IMR-90 (cell line): ENCODE results near the gene EML1. TPM values are rescaled to one million over a fixed set of nuclear protein-coding genes. Genes with fewer than 3 reads are reported as not detected.
A peak's percentile ranks its signal among the peaks of the same experiment; 100 is the strongest.

Source experiments
- ATAC-seq: fragments of 200-7000 bp; cut with Tn5 transposase; 2 replicates; pipeline ENCODE4 v1.9.1; 2020; ENCODE audit warnings: low read depth, mild to moderate bottlenecking, moderate library complexity
- BruUV-seq: library from RNA; stranded (reverse); fragments of 400-500 nt; replicated peaks from 2 replicates; lab custom pipeline; 2021; lab: Mats Ljungman, UMichigan
- CTCF ChIA-PET: fragments of 300-600 bp; formaldehyde crosslinking; extraction: SDS; loops from one replicate; lab custom pipeline; 2021; ENCODE audit warnings: antibody characterized with exemption; lab: Yijun Ruan, JAX
- POLR2A ChIA-PET: fragments of 300-600 bp; sonication (Branson Sonifier 250); formaldehyde crosslinking; loops from one replicate; lab custom pipeline; 2022; ENCODE audit warnings: antibody characterized with exemption; ENCODE audit not compliant: unreplicated experiment; lab: Charles Lee
- DNase-seq: peaks from one replicate; pipeline ENCODE4 v3.0.0; 2013
- H2AFZ ChIP-seq: replicated peaks from 2 replicates; pipeline ENCODE3; 2013; ENCODE audit warnings: low read length, mild to moderate bottlenecking; ENCODE audit not compliant: poor library complexity
- H2AK5ac ChIP-seq: 2 replicates; pipeline ENCODE4 v1.6.1; 2013; ENCODE audit warnings: low read depth, low read length, inconsistent platforms
- H2AK9ac ChIP-seq: replicated peaks from 2 replicates; pipeline ENCODE3; 2013; ENCODE audit warnings: mild to moderate bottlenecking, low read depth, low read length, moderate library complexity; ENCODE audit not compliant: poor library complexity
- H2BK120ac ChIP-seq: 2 replicates; pipeline ENCODE4 v1.6.1; 2013; ENCODE audit warnings: low read depth, low read length, inconsistent platforms
- H2BK15ac ChIP-seq: 3 replicates; pipeline ENCODE4 v1.6.1; 2013; ENCODE audit warnings: low read depth, low read length, inconsistent platforms
- H2BK20ac ChIP-seq: 2 replicates; pipeline ENCODE4 v1.6.1; 2013; ENCODE audit warnings: low read depth, mild to moderate bottlenecking, inconsistent platforms, low read length, moderate library complexity
- H2BK5ac ChIP-seq: 2 replicates; pipeline ENCODE4 v1.6.1; 2013; ENCODE audit warnings: mild to moderate bottlenecking, low read depth, low read length, inconsistent platforms; ENCODE audit not compliant: poor library complexity, severe bottlenecking
- H3K14ac ChIP-seq: replicated peaks from 2 replicates; pipeline ENCODE4 v1.6.1; 2013; ENCODE audit warnings: low read depth, low read length, inconsistent platforms
- H3K18ac ChIP-seq: 2 replicates; pipeline ENCODE4 v1.6.1; 2013; ENCODE audit warnings: low read depth, low read length, control low read depth
- H3K23ac ChIP-seq: 2 replicates; pipeline ENCODE4 v1.6.1; 2013; ENCODE audit warnings: low read depth, low read length, inconsistent platforms
- H3K27ac ChIP-seq: 2 replicates; pipeline ENCODE4 v1.5.1; 2013; ENCODE audit warnings: mild to moderate bottlenecking, control low read depth, low read length; ENCODE audit not compliant: insufficient read depth
- H3K27me3 ChIP-seq: 2 replicates; pipeline ENCODE4 v1.6.1; 2013; ENCODE audit warnings: low read length; ENCODE audit not compliant: control insufficient read depth, insufficient read depth
- H3K36me3 ChIP-seq: 2 replicates; pipeline ENCODE4 v1.6.1; 2013; ENCODE audit warnings: low read length, mixed read lengths; ENCODE audit not compliant: control insufficient read depth, insufficient read depth
- H3K4ac ChIP-seq: 2 replicates; pipeline ENCODE4 v1.6.1; 2013; ENCODE audit warnings: low read depth, low read length, inconsistent platforms
- H3K4me1 ChIP-seq: 2 replicates; pipeline ENCODE4 v1.6.1; 2013; ENCODE audit warnings: low read length, mixed read lengths; ENCODE audit not compliant: control insufficient read depth, insufficient read depth
- H3K4me2 ChIP-seq: 2 replicates; pipeline ENCODE4 v1.6.1; 2013; ENCODE audit warnings: low read depth, mild to moderate bottlenecking, control low read depth, low read length, moderate library complexity
- H3K4me3 ChIP-seq: 2 replicates; pipeline ENCODE4 v1.5.1; 2013; ENCODE audit warnings: low read depth, mild to moderate bottlenecking, control low read depth, low read length, moderate library complexity; ENCODE audit not compliant: insufficient read depth
- H3K56ac ChIP-seq: 2 replicates; pipeline ENCODE4 v1.6.1; 2013; ENCODE audit warnings: low read length, inconsistent platforms; ENCODE audit not compliant: insufficient read depth; ENCODE audit errors: extremely low read depth
- H3K79me1 ChIP-seq, 2 experiments: 2 replicates each; pipeline ENCODE4 v1.6.1; 2013; ENCODE audit warnings: low read length in 2 of 2, inconsistent platforms in 1 of 2, low read depth in 1 of 2
- H3K9ac ChIP-seq: 2 replicates; pipeline ENCODE4 v1.6.1; 2013; ENCODE audit warnings: low read depth, low read length, control low read depth
- H3K9me1 ChIP-seq: 2 replicates; pipeline ENCODE4 v1.6.1; 2013; ENCODE audit warnings: low read length, inconsistent platforms; ENCODE audit not compliant: insufficient read depth
- H3K9me3 ChIP-seq: 2 replicates; pipeline ENCODE4 v1.6.1; 2013; ENCODE audit warnings: low read length; ENCODE audit not compliant: control insufficient read depth, insufficient read depth
- H4K20me1 ChIP-seq: 2 replicates; pipeline ENCODE4 v1.6.1; 2013; ENCODE audit warnings: low read length, inconsistent platforms; ENCODE audit not compliant: insufficient read depth
- H4K5ac ChIP-seq: 2 replicates; pipeline ENCODE4 v1.6.1; 2013; ENCODE audit warnings: mild to moderate bottlenecking, low read depth, low read length, control low read depth
- H4K8ac ChIP-seq, 2 experiments: 2 replicates each; pipeline ENCODE4 v1.6.1; 2013; ENCODE audit warnings: low read depth in 2 of 2, low read length in 2 of 2, control low read depth in 1 of 2, inconsistent platforms in 1 of 2
- H4K91ac ChIP-seq: 2 replicates; pipeline ENCODE4 v1.6.1; 2013; ENCODE audit warnings: low read depth, low read length, inconsistent platforms; ENCODE audit not compliant: insufficient read depth
- CEBPB ChIP-seq: IDR thresholded peaks from 2 replicates; pipeline ENCODE4 v1.6.1; 2012; ENCODE audit warnings: low read depth, low read length, improper control_type of control experiment
- CHD1 ChIP-seq: IDR thresholded peaks from 2 replicates; pipeline ENCODE4 v1.6.1; 2012; ENCODE audit warnings: low read depth, low read length, improper control_type of control experiment
- FOS ChIP-seq: fragments of 150-350 bp; IDR thresholded peaks from 2 replicates; pipeline ENCODE4 v1.6.1; 2016; ENCODE audit warnings: low read depth, low read length
- MAZ ChIP-seq: IDR thresholded peaks from 2 replicates; pipeline ENCODE4 v1.6.1; 2012; ENCODE audit warnings: low read depth, mild to moderate bottlenecking, low read length, improper control_type of control experiment, moderate library complexity, borderline replicate concordance
- NFE2L2 ChIP-seq: fragments of 150-350 bp; IDR thresholded peaks from 2 replicates; pipeline ENCODE4 v1.6.1; 2016; ENCODE audit warnings: low read depth, mild to moderate bottlenecking, low read length
- POLR2A ChIP-seq: IDR thresholded peaks from 2 replicates; pipeline ENCODE4 v1.6.1; 2012; ENCODE audit warnings: mild to moderate bottlenecking, low read depth, low read length
- RAD21 ChIP-seq: IDR thresholded peaks from 2 replicates; pipeline ENCODE4 v1.6.1; 2012; ENCODE audit warnings: low read length, improper control_type of control experiment
- RCOR1 ChIP-seq: IDR thresholded peaks from 2 replicates; pipeline ENCODE4 v1.6.1; 2012; ENCODE audit warnings: mild to moderate bottlenecking, low read length, improper control_type of control experiment; ENCODE audit not compliant: insufficient replicate concordance
- RFX5 ChIP-seq: IDR thresholded peaks from 2 replicates; pipeline ENCODE4 v1.8.0; 2012; ENCODE audit warnings: low read depth, mild to moderate bottlenecking, low read length, moderate library complexity
- SMC3 ChIP-seq: fragments of 150-350 bp; IDR thresholded peaks from 2 replicates; pipeline ENCODE4 v1.6.1; 2016; ENCODE audit warnings: low read depth, mild to moderate bottlenecking, antibody characterized with exemption, low read length, moderate library complexity
- WGBS, 2 experiments: methylation state at CpG; one replicate each; pipeline versions ENCODE4 v1.1.5 to v1.1.7; 2013; ENCODE audit warnings: missing lambda C conversion rate in 2 of 2; ENCODE audit not compliant: insufficient read length in 1 of 2; ENCODE audit errors: extremely low coverage in 2 of 2; 5-methylcytosine and 5-hydroxymethylcytosine counted together
- dilution Hi-C: fragments of 300-500 bp; cut with HindIII; formaldehyde crosslinking; loops from one replicate; pipeline ENCODE4 v1.14.3; 2018; ENCODE audit warnings: low sequenced_read_pairs; ENCODE audit not compliant: unreplicated experiment
- in situ Hi-C: fragments of 300-500 bp; cut with MboI; formaldehyde crosslinking; loops from 3 replicates; pipeline ENCODE4 v1.14.3; 2019; ENCODE audit warnings: low sequenced_read_pairs, inconsistent platforms, mixed read lengths
- intact Hi-C: fragments of 100-400 bp; cut with micrococcal nuclease; formaldehyde crosslinking; loops from 2 replicates; pipeline ENCODE4 v1.10.0; 2022
- polyA plus RNA-seq, 3 experiments: library from polyadenylated mRNA; depleted of rRNA; stranded (reverse); fragments of >200 nt; gene quantifications; 2 replicates each; pipeline ENCODE4 v1.2.3, GENCODE V29; 2012; ENCODE audit warnings: low replicate concordance in 1 of 3
- total RNA-seq: library from RNA; depleted of rRNA; stranded (reverse); fragments of >200 nt; gene quantifications from 2 replicates; pipeline ENCODE4 v1.2.3, GENCODE V29; 2012
- TF ChIP-seq, protein P1 (sequence below): fragments of 150-350 bp; IDR thresholded peaks from 2 replicates; pipeline ENCODE4 v1.6.1; 2017; ENCODE audit warnings: mild to moderate bottlenecking, antibody characterized with exemption, low read length, low read depth
- TF ChIP-seq, protein P2 (sequence below): conservative IDR thresholded peaks from 2 replicates; pipeline ENCODE4 v1.5.1; 2012; ENCODE audit warnings: mild to moderate bottlenecking, low read depth, low read length, improper control_type of control experiment
- TF ChIP-seq, protein P3 (sequence below): fragments of 150-350 bp; IDR thresholded peaks from 2 replicates; pipeline ENCODE4 v1.6.1; 2016; ENCODE audit warnings: low read depth, mild to moderate bottlenecking, low read length, moderate library complexity, borderline replicate concordance

EML1 gene
- total and polyA plus RNA-seq, 2 of the 4 experiments (the other 2 are of a cell fraction): 14.0 to 42.3 TPM

DNA sequence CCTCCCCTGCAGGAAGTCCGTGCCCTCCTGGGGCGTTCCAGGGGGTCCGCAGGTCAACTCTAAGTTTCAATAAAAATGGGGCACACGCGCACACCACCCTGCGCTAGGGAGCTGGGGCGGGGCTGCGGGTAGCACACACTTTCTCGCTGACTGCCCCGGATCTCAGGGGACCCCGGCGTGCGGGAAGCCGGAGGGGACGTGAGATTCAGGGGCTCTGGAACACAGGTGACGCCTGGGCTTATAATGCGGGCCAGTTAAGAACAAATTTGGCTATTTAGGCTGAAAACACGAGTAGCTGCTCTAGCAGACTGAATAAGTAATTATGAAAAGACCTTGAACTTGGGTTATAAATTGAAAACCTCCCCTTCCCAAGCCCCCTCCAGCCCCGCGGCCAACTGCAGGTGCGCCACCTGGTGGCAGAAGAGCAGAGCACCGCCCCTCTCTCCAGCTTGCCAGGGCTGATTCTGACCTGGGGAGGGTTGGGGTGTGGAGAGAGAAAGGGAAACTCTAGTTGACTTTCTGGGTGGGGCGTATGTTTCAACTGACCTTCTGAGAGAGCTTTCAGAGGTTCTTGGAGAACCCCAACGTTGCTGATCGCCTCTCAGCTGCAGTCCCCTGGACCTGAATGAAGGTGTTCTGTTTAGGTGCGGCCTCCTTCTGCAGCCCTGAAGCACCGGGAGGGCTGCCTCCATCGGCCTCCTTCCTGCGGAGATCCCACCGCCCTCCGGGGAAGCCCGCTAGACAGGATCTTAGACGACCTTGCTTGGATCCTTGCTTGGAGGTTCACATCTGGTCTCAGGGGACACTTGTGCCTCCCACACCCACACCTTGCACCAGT lies 153.7 kb downstream of the EML1 start:
- H2BK20ac ChIP-seq: no peak overlapping the region
- H3K4ac ChIP-seq: no peak overlapping the region; the same call in 1 of the 2 replicates
- H3K9ac ChIP-seq: no peak overlapping the region
- no peak overlapping the region for H3K4me3 ChIP-seq
- H3K18ac ChIP-seq: no peak overlapping the region
- H2AK5ac ChIP-seq: no peak overlapping the region
- ChIA-PET POLR2A (no interaction called here), CTCF (interaction anchor here (0.7 to 1.2 kb wide), 3 partner anchors 12 to 32 kb away, joined by 3 to 4 read pairs (median 4); no protein-coding TSS in a partner anchor)
- peak overlapping the region; percentile 37 for H2AK9ac ChIP-seq
- no peak for DNase-seq
- H2BK15ac ChIP-seq: no peak overlapping the region
- H3K27ac ChIP-seq: no peak overlapping the region
- in situ Hi-C loops (no loop called here), dilution Hi-C loops (no loop called here), intact Hi-C loops (loop anchor here (2.0 kb wide), 1 partner anchor 264 kb away; no protein-coding TSS in a partner anchor)
- ATAC-seq: peak; percentile 82
- H3K4me2 ChIP-seq: no peak overlapping the region
- no peak overlapping the region for H3K14ac ChIP-seq
- no peaks in the 10 kb centered on the region for H3K4me1 ChIP-seq
- no TSS peak for BruUV-seq
- H4K20me1 ChIP-seq: no peaks in the 10 kb centered on the region
- H4K8ac ChIP-seq: no peak overlapping the region
- H3K56ac ChIP-seq: no peak overlapping the region
- H2AFZ ChIP-seq: no peak overlapping the region
- H4K91ac ChIP-seq: no peak overlapping the region
- H2BK120ac ChIP-seq: no peak overlapping the region
- 29% methylated on average over 16 of the region's 33 CpGs; no CpG with 5 or more reads in 1 of the 2 experiments for WGBS, 2 experiments
- H2BK5ac ChIP-seq: no peak overlapping the region
- H3K9me1 ChIP-seq: no peaks in the 10 kb centered on the region
- H3K27me3 ChIP-seq: peaks cover 4% of the 10 kb centered on the region; the same call in 1 of the 2 replicates
- no peaks in the 10 kb centered on the region for H3K9me3 ChIP-seq
- peaks cover 11% of the 10 kb centered on the region for H3K36me3 ChIP-seq
- TF ChIP-seq, protein P1, sequence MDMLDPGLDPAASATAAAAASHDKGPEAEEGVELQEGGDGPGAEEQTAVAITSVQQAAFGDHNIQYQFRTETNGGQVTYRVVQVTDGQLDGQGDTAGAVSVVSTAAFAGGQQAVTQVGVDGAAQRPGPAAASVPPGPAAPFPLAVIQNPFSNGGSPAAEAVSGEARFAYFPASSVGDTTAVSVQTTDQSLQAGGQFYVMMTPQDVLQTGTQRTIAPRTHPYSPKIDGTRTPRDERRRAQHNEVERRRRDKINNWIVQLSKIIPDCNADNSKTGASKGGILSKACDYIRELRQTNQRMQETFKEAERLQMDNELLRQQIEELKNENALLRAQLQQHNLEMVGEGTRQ: no peak
- TF ChIP-seq, protein P2, sequence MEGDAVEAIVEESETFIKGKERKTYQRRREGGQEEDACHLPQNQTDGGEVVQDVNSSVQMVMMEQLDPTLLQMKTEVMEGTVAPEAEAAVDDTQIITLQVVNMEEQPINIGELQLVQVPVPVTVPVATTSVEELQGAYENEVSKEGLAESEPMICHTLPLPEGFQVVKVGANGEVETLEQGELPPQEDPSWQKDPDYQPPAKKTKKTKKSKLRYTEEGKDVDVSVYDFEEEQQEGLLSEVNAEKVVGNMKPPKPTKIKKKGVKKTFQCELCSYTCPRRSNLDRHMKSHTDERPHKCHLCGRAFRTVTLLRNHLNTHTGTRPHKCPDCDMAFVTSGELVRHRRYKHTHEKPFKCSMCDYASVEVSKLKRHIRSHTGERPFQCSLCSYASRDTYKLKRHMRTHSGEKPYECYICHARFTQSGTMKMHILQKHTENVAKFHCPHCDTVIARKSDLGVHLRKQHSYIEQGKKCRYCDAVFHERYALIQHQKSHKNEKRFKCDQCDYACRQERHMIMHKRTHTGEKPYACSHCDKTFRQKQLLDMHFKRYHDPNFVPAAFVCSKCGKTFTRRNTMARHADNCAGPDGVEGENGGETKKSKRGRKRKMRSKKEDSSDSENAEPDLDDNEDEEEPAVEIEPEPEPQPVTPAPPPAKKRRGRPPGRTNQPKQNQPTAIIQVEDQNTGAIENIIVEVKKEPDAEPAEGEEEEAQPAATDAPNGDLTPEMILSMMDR: peak; percentile 69
- TF ChIP-seq CEBPB (no peak), CHD1 (no peak), SMC3 (peak; percentile 59), RCOR1 (no peak), RAD21 (peak; percentile 48), FOS (no peak), RFX5 (no peak), NFE2L2 (no peak), POLR2A (no peak), MAZ (no peak; the same call in 1 of the 2 replicates)
- TF ChIP-seq, protein P3, sequence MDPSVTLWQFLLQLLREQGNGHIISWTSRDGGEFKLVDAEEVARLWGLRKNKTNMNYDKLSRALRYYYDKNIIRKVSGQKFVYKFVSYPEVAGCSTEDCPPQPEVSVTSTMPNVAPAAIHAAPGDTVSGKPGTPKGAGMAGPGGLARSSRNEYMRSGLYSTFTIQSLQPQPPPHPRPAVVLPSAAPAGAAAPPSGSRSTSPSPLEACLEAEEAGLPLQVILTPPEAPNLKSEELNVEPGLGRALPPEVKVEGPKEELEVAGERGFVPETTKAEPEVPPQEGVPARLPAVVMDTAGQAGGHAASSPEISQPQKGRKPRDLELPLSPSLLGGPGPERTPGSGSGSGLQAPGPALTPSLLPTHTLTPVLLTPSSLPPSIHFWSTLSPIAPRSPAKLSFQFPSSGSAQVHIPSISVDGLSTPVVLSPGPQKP: no peak
- no peak overlapping the region for H3K23ac ChIP-seq
- no peaks in the 10 kb centered on the region for H3K79me1 ChIP-seq
- no peak overlapping the region for H4K5ac ChIP-seq
